SK-N-MC (cell line): ENCODE data around the gene UBE2U.
"Not testable (repeated sequence)": the region's sequence is repeated elsewhere in the genome, so short reads cannot be mapped to it uniquely, and the experiment has no call there.

Experiments
- DNase-seq: peaks from one replicate; pipeline ENCODE4 v3.0.0-alpha.2; 2011; ENCODE audit warnings: low read depth, low spot score
- H3K27ac ChIP-seq: fragments of 200-600 bp; sonication (generic); 2 replicates; pipeline ENCODE4 v1.5.1; 2016; ENCODE audit warnings: mixed run types
- H3K36me3 ChIP-seq: fragments of 200-600 bp; sonication (generic); 2 replicates; pipeline ENCODE4 v1.6.1; 2017; ENCODE audit warnings: antibody characterized with exemption, low read length, mixed read lengths; ENCODE audit not compliant: insufficient read depth
- H3K4me3 ChIP-seq: fragments of 200-600 bp; sonication (generic); 2 replicates; pipeline ENCODE4 v1.5.1; 2016
- H3K9ac ChIP-seq: fragments of 200-600 bp; sonication (generic); 2 replicates; pipeline ENCODE4 v1.8.0; 2017; ENCODE audit warnings: mixed run types, mixed read lengths; ENCODE audit not compliant: insufficient read length
- H3K9me3 ChIP-seq: fragments of 200-600 bp; sonication (generic); 2 replicates; pipeline ENCODE4 v1.6.1; 2017; ENCODE audit warnings: low read depth, mild to moderate bottlenecking, antibody characterized with exemption, low read length, moderate library complexity, mixed read lengths
- EZH2 ChIP-seq: fragments of 200-600 bp; sonication (generic); IDR thresholded peaks from one replicate; pipeline ENCODE4 v1.6.1; 2017; ENCODE audit warnings: antibody characterized with exemption
- FOXP2 ChIP-seq: optimal IDR thresholded peaks from 2 replicates; pipeline ENCODE3; 2011; ENCODE audit warnings: mild to moderate bottlenecking, moderate library complexity; ENCODE audit not compliant: insufficient read depth; ENCODE audit errors: extremely low read length, control extremely low read depth
- POLR2AphosphoS5 ChIP-seq: IDR thresholded peaks from 2 replicates; pipeline ENCODE4 v1.6.1; 2012; ENCODE audit warnings: mild to moderate bottlenecking, low read depth, low read length, borderline replicate concordance

Gene UBE2U

GRCh38 chr1:64196074-64196870 is 7.2 kb upstream of the UBE2U start:
- DNase-seq: no peak
- Histone ChIP-seq H3K36me3 (no peaks in the 10 kb centered on the region), H3K4me3 (no peak overlapping the region), H3K9me3 (no peaks in the 10 kb centered on the region), H3K27ac (no peak overlapping the region), H3K9ac (no peak overlapping the region)
- TF ChIP-seq FOXP2 (no peak), EZH2 (no peak), POLR2AphosphoS5 (no peak)

- H3K9me3 ChIP-seq: no peaks in the 10 kb centered on the region
- TF ChIP-seq POLR2AphosphoS5: no peak
- TF ChIP-seq FOXP2: no peak
- no peak for TF ChIP-seq EZH2
- H3K27ac ChIP-seq: no peak overlapping the region
- DNase-seq: no peak
- H3K36me3 ChIP-seq: no peaks in the 10 kb centered on the region
- H3K4me3 ChIP-seq: no peak overlapping the region
- no peak overlapping the region for H3K9ac ChIP-seq
These were observed 6.3 kb upstream of the UBE2U start for GRCh38 chr1:64197076-64197475.

GRCh38 chr1:64199154-64199553 is 4.3 kb upstream of the UBE2U start:
- DNase-seq: no peak
- no peak for TF ChIP-seq EZH2
- TF ChIP-seq FOXP2: no peak
- TF ChIP-seq POLR2AphosphoS5: no peak

DNA sequence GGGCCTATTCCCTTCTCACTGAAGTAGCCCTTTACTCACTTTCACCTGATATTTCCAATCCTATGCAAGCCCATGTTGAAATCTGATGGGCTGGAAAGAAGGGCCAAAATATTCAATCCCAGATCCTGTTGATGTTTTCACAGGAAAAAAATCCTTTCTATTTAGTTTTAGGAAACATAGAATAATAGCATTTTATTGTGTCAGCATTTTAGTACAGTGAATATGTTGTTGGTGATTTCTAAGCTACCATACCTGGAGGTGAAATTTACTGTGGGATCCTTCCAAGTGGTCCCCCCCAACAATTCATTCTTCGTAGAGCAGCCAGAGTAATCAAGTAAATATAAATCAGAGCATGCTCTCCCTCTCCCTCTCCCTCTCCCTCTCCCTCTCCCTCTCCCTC is 3.4 kb upstream of the UBE2U start:
- H3K9ac ChIP-seq: no peak overlapping the region
- DNase-seq: no peak
- TF ChIP-seq POLR2AphosphoS5 (no peak), FOXP2 (no peak), EZH2 (no peak)
- H3K9me3 ChIP-seq: no peaks in the 10 kb centered on the region
- no peaks in the 10 kb centered on the region for H3K36me3 ChIP-seq
- no peak overlapping the region for H3K4me3 ChIP-seq
- no peak overlapping the region for H3K27ac ChIP-seq

More at GRCh38 chr1:64199154-64199553, 4.3 kb upstream of the UBE2U start:
- Histone ChIP-seq H3K36me3 (no peaks in the 10 kb centered on the region), H3K27ac (no peak overlapping the region), H3K9me3 (no peaks in the 10 kb centered on the region), H3K4me3 (no peak overlapping the region), H3K9ac (no peak overlapping the region)

DNA sequence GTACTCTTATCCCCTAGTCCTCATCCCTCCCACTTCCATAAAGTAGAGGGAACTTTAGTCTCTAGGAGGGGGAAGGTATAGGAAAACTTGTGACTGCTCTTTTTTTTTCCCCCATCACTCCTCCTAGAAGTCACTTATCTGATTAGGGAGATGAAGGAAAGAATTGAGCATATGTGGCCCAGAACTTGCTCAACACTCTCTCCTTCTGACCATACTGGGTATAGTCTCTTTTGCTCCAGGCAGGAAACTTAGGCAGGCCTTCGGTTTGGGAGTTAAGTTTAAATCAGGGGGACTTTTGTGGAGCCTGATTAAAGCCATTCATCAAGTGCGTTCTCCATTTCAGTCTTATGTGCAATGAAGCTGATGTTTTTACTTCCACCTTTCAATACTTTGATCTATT is 5.8 kb downstream of the UBE2U start:
- H3K9me3 ChIP-seq: no peaks in the 10 kb centered on the region
- no peak for DNase-seq
- H3K36me3 ChIP-seq: no peaks in the 10 kb centered on the region
- TF ChIP-seq POLR2AphosphoS5: no peak
- H3K9ac ChIP-seq: no peak overlapping the region
- no peak overlapping the region for H3K27ac ChIP-seq
- no peak overlapping the region for H3K4me3 ChIP-seq

- Histone ChIP-seq H3K36me3 (no peaks in the 10 kb centered on the region), H3K4me3 (no peak overlapping the region), H3K27ac (no peak overlapping the region), H3K9me3 (no peaks in the 10 kb centered on the region), H3K9ac (no peak overlapping the region)
- TF ChIP-seq FOXP2 (no peak), EZH2 (no peak), POLR2AphosphoS5 (no peak)
- DNase-seq: no peak
These were observed 8.6 kb downstream of the UBE2U start for GRCh38 chr1:64212031-64212430.

GRCh38 chr1:64215576-64215975 is 12.2 kb downstream of the UBE2U start:
- H3K9ac ChIP-seq: no peak overlapping the region
- DNase-seq: no peak
- no peak overlapping the region for H3K27ac ChIP-seq
- no peak for TF ChIP-seq FOXP2
- no peaks in the 10 kb centered on the region for H3K36me3 ChIP-seq
- no peaks in the 10 kb centered on the region for H3K9me3 ChIP-seq
- no peak overlapping the region for H3K4me3 ChIP-seq

DNA sequence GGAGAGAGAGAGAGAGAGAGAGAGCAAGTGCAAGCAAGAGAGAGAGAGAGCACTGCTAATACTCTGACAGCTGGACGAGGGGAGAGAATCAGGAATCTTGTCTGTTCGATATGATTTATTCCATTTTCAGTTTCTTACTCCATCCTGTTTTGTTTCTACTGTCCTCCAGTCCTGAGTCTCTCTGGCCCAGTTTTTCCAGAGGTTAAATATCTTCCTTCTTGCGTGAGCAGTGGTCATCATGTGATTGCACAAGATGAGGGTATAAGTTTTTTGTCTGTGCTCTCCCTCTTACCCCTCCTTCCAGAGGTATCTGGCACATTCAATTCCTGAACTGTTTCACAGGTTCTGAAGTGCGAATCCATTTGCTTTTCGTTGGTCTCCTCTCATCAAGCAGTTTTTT is 16.8 kb downstream of the UBE2U start:
- Histone ChIP-seq H3K27ac (no peak overlapping the region), H3K9me3 (no peaks in the 10 kb centered on the region), H3K36me3 (no peaks in the 10 kb centered on the region), H3K9ac (no peak overlapping the region), H3K4me3 (no peak overlapping the region)
- TF ChIP-seq EZH2: no peak
- no peak for TF ChIP-seq POLR2AphosphoS5
- no peak for TF ChIP-seq FOXP2
- no peak for DNase-seq

- Histone ChIP-seq H3K27ac (no peak overlapping the region), H3K9me3 (no peaks in the 10 kb centered on the region), H3K36me3 (no peaks in the 10 kb centered on the region), H3K4me3 (no peak overlapping the region), H3K9ac (no peak overlapping the region)
- DNase-seq: no peak
- TF ChIP-seq FOXP2 (no peak), POLR2AphosphoS5 (no peak), EZH2 (no peak)
These were observed 20.1 kb downstream of the UBE2U start for GRCh38 chr1:64223329-64224151.

- not testable (repeated sequence) for H3K4me3 ChIP-seq, H3K36me3 ChIP-seq, DNase-seq, H3K9ac ChIP-seq, H3K9me3 ChIP-seq, H3K27ac ChIP-seq
These were observed 20.8 kb downstream of the UBE2U start for GRCh38 chr1:64224236-64224635.
